ENCODE data around the gene MORN4. TPM values are rescaled to one million over a fixed set of nuclear protein-coding genes. Genes with fewer than 3 reads are reported as not detected.
"Not testable (repeated sequence)": the region's sequence is repeated elsewhere in the genome, so short reads cannot be mapped to it uniquely, and the experiment has no call there.

Gene MORN4
- total RNA-seq, 1 experiment from 2014 or later = 11.9 TPM

DNA sequence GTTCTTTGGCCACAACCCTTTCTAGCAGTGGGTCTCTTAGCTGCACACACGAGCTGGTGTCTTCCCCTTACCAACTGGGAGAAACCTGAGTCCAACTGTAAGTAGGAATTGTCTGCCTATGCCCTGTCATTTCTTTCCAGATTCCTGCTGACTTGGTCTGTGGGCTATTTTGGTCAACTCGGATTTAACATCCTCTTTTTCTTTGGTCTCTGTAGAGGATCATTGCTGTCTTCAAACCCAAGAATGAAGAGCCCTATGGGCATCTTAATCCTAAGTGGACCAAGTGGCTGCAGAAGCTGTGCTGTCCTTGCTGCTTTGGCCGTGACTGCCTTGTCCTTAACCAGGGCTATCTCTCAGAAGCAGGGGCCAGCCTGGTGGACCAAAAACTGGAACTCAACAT, 17.4 kb upstream of the MORN4 start:
- H3T11ph ChIP-seq (ENCODE audit: low read length) = no peak overlapping the region
- H2BK5ac ChIP-seq (ENCODE audit: insufficient read length, low read length) = no peak overlapping the region
- no CpG with 5 or more reads among the region's 3 CpGs for WGBS (ENCODE audit: extremely low coverage, insufficient read length, low lambda C conversion rate)
- no peak overlapping the region for H3K9ac ChIP-seq (ENCODE audit: extremely low read depth, insufficient read length, low read length)
- H3K14ac ChIP-seq (ENCODE audit: insufficient read depth, low read length) = no peak overlapping the region
- H4K91ac ChIP-seq (ENCODE audit: insufficient read length, low read depth, low read length) = no peak overlapping the region
- no peak overlapping the region for H2AFZ ChIP-seq (ENCODE audit: low read length)
- no peak overlapping the region for H3K4me2 ChIP-seq (ENCODE audit: insufficient read depth, insufficient read length, low read length)
- H3K27me3 ChIP-seq (ENCODE audit: insufficient read depth, low read length) = no peaks in the 10 kb centered on the region
- H3K23ac ChIP-seq (ENCODE audit: insufficient read length, low read depth, low read length) = no peak overlapping the region
- no peaks in the 10 kb centered on the region for H3K9me3 ChIP-seq (ENCODE audit: control insufficient read depth, low read depth, low read length)
- H3K56ac ChIP-seq (ENCODE audit: insufficient read length, low read depth, low read length) = no peak overlapping the region
- Mint-ChIP-seq H3K36me3 (ENCODE audit: insufficient read depth in 1 of 3, low read depth in 3 of 3) (peaks cover 24 to 50% (median 49%) of the 10 kb centered on the region in 3 experiments; a peak in 6 of 7 replicates), H3K27ac (peak overlapping the region in 1 of 3 experiments; percentile 76; a peak in 1 of 7 replicates), H3K4me1 (peaks cover 28% of the 10 kb centered on the region in 2 experiments), H3K4me3 (no peak overlapping the region), H3K9me3 (no peaks in the 10 kb centered on the region), H3K27me3 (ENCODE audit: low read depth) (no peaks in the 10 kb centered on the region; the same call in 1 of the 2 replicates)
- H2BK20ac ChIP-seq (ENCODE audit: low read depth, low read length, poor library complexity, severe bottlenecking) = no peak overlapping the region
- peaks cover 5% of the 10 kb centered on the region; the same call in 1 of the 2 replicates for H3K79me2 ChIP-seq (ENCODE audit: insufficient read depth, low read length)
- no peak overlapping the region for H3K18ac ChIP-seq (ENCODE audit: insufficient read length, low read depth, low read length)
- H4K5ac ChIP-seq (ENCODE audit: insufficient read length, low read depth, low read length) = no peak overlapping the region
- peaks cover 5% of the 10 kb centered on the region; the same call in 1 of the 2 replicates for H3K4me1 ChIP-seq (ENCODE audit: insufficient read depth, low read length)
- no peak overlapping the region for H2AK5ac ChIP-seq (ENCODE audit: insufficient read length, low read length)
- no peak overlapping the region for H2BK12ac ChIP-seq (ENCODE audit: insufficient read length, low read depth, low read length)
- H3K79me1 ChIP-seq (ENCODE audit: insufficient read depth, low read depth, low read length, poor library complexity, severe bottlenecking) = no peaks in the 10 kb centered on the region
- no peak for DNase-seq
- no peaks in the 10 kb centered on the region for H4K20me1 ChIP-seq (ENCODE audit: control insufficient read depth, insufficient read depth, insufficient read length)
- TF ChIP-seq, protein P1, sequence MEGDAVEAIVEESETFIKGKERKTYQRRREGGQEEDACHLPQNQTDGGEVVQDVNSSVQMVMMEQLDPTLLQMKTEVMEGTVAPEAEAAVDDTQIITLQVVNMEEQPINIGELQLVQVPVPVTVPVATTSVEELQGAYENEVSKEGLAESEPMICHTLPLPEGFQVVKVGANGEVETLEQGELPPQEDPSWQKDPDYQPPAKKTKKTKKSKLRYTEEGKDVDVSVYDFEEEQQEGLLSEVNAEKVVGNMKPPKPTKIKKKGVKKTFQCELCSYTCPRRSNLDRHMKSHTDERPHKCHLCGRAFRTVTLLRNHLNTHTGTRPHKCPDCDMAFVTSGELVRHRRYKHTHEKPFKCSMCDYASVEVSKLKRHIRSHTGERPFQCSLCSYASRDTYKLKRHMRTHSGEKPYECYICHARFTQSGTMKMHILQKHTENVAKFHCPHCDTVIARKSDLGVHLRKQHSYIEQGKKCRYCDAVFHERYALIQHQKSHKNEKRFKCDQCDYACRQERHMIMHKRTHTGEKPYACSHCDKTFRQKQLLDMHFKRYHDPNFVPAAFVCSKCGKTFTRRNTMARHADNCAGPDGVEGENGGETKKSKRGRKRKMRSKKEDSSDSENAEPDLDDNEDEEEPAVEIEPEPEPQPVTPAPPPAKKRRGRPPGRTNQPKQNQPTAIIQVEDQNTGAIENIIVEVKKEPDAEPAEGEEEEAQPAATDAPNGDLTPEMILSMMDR (conservative IDR thresholded peaks at IDR 0.05) = no peak
- H2BK120ac ChIP-seq (ENCODE audit: low read depth, low read length, poor library complexity, severe bottlenecking) = no peak overlapping the region
- no peak overlapping the region for H3K4ac ChIP-seq (ENCODE audit: low read depth, low read length)
- no peak overlapping the region for H2BK15ac ChIP-seq (ENCODE audit: low read depth, low read length)
- peaks cover 3% of the 10 kb centered on the region for H3K23me2 ChIP-seq (ENCODE audit: insufficient read length, low read depth, low read length, poor library complexity, severe bottlenecking)
- H4K8ac ChIP-seq (replicated peaks; ENCODE audit: insufficient read length, low read depth, low read length) = no peak overlapping the region
- H3K27ac ChIP-seq (ENCODE audit: insufficient read length, low read depth, low read length) = no peak overlapping the region

DNA sequence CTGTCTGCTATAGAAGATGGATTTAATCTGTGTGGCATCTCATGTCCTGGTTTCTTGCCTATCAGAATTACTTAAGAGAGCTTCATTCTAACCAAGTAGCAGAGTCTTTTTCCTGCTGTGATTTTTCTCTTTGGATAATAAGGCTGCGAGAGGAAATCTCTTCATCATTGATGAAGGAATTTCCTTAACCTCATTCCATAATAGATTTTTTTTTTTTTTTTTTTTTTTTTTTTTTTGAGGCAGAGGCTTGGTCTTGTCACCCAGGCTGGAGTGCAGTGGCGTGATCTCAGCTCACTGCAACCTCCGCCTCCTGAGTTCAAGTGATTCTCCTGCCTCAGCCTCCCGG, 16.1 kb upstream of the MORN4 start:
- not testable (repeated sequence) for H3K4me2 ChIP-seq (ENCODE audit: insufficient read depth, insufficient read length, low read length)

More for the DNA sequence above, 16.1 kb upstream of the MORN4 start:
- H3K79me1 ChIP-seq (ENCODE audit: insufficient read depth, low read depth, low read length, poor library complexity, severe bottlenecking); H3K14ac ChIP-seq (ENCODE audit: insufficient read depth, low read length); DNase-seq; H3K56ac ChIP-seq (ENCODE audit: insufficient read length, low read depth, low read length); H4K8ac ChIP-seq (replicated peaks; ENCODE audit: insufficient read length, low read depth, low read length); H3K23me2 ChIP-seq (ENCODE audit: insufficient read length, low read depth, low read length, poor library complexity, severe bottlenecking); H3K9me3 Mint-ChIP-seq; H4K20me1 ChIP-seq (ENCODE audit: control insufficient read depth, insufficient read depth, insufficient read length); H3T11ph ChIP-seq (ENCODE audit: low read length); H2BK20ac ChIP-seq (ENCODE audit: low read depth, low read length, poor library complexity, severe bottlenecking); H3K27me3 ChIP-seq (ENCODE audit: insufficient read depth, low read length); H3K27me3 Mint-ChIP-seq (ENCODE audit: low read depth); H2BK15ac ChIP-seq (ENCODE audit: low read depth, low read length); H3K4me1 ChIP-seq (ENCODE audit: insufficient read depth, low read length); H3K4ac ChIP-seq (ENCODE audit: low read depth, low read length); H3K9me3 ChIP-seq (ENCODE audit: control insufficient read depth, low read depth, low read length); H2BK5ac ChIP-seq (ENCODE audit: insufficient read length, low read length); H2BK12ac ChIP-seq (ENCODE audit: insufficient read length, low read depth, low read length); H2AK5ac ChIP-seq (ENCODE audit: insufficient read length, low read length); H4K5ac ChIP-seq (ENCODE audit: insufficient read length, low read depth, low read length); H3K18ac ChIP-seq (ENCODE audit: insufficient read length, low read depth, low read length); H4K91ac ChIP-seq (ENCODE audit: insufficient read length, low read depth, low read length); H2BK120ac ChIP-seq (ENCODE audit: low read depth, low read length, poor library complexity, severe bottlenecking); H2AFZ ChIP-seq (ENCODE audit: low read length); H3K9ac ChIP-seq (ENCODE audit: extremely low read depth, insufficient read length, low read length); H3K23ac ChIP-seq (ENCODE audit: insufficient read length, low read depth, low read length); H3K27ac ChIP-seq (ENCODE audit: insufficient read length, low read depth, low read length); H3K79me2 ChIP-seq (ENCODE audit: insufficient read depth, low read length): not testable (repeated sequence)
- H3K4me3 Mint-ChIP-seq = peak overlapping the region in 1 of 2 experiments; percentile 70; a peak in 2 of 5 replicates
- H3K27ac Mint-ChIP-seq = peak overlapping the region; percentile 87 to 99 (median 92); a peak in 4 of 7 replicates
- H3K36me3 Mint-ChIP-seq (ENCODE audit: insufficient read depth in 1 of 3, low read depth in 3 of 3) = peaks cover 33 to 54% (median 52%) of the 10 kb centered on the region in 3 experiments; a peak in 6 of 7 replicates
- peaks cover 28% of the 10 kb centered on the region in 2 experiments for H3K4me1 Mint-ChIP-seq
- no CpG with 5 or more reads among the region's 4 CpGs for WGBS (ENCODE audit: extremely low coverage, insufficient read length, low lambda C conversion rate)

All from H9 (cell line).